ENCODE measurements around the gene INHA.

INHA gene

DNA sequence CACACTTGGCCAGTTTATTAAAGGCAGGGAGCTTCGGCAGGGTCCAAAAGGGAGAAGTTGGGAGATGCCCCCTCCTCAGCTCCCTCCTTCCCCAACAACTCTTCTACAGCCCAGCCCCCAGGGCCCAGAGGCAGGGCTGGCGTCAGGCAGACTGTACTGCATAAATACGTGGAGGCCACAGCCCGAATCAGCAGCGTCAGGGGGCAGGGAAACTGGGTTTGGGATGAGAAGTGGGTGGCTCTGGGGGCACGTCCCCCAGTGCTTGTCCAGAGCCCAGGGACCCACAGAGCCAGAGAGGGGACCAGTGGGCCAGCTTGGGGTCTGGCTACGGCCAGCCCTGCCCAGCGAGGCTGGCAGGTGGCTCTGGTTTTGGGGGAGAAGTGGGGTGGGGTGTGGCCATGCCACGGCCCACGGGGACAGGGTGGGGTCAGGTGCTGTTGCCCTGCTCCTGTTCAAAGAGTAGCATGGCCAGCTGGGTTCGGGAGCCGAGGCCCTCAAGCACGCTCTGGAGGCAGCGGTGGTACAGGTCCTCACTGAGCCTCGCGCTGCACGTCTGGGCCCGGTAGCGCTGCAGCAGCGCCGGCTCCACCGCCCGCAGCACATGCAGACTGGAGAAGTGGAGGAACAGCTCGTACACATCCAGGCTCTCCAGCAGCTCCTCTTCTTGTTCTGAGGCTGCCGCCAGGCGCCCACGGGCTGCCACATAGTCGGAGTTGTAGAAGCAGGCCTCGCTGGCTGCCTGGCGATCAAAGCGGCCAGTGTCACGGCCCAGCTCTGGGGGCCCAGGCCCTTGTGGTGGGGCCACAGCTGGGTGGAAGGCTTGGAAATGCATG, 32.9 kb upstream of the INHA start:
- Histone ChIP-seq H3K4me1 (ENCODE audit: low read length) (0 out of 2 replicates have a peak, but pooled peaks cover 1% of the 10 kb centered on the region), H3K9ac (ENCODE audit: low read length) (no peak overlapping the region), H3K27me3 (replicated peaks; ENCODE audit: insufficient read depth, low read length) (no peaks in the 10 kb centered on the region; the same call in 1 of the 2 replicates), H2AFZ (ENCODE audit: low read length) (no peak overlapping the region), H3K36me3 (replicated peaks; ENCODE audit: insufficient read depth, low read length) (no peaks in the 10 kb centered on the region), H3F3A (ENCODE audit: insufficient read depth, low read length) (peaks cover 9% of the 10 kb centered on the region), H3K4me2 (ENCODE audit: low read depth, low read length) (no peak overlapping the region), H4K20me1 (ENCODE audit: insufficient read depth, low read length) (no peaks in the 10 kb centered on the region), H3K9me2 (replicated peaks; ENCODE audit: insufficient read depth, low read length) (no peaks in the 10 kb centered on the region), H3K27ac (ENCODE audit: low read length) (no peak overlapping the region), H3K4me3 (ENCODE audit: low read length) (no peak overlapping the region), H3K9me3 (replicated peaks; ENCODE audit: insufficient read depth, low read length) (no peaks in the 10 kb centered on the region), H3K79me2 (ENCODE audit: low read length) (peaks cover 11% of the 10 kb centered on the region)
- DNase-seq, result no peak
- no peak for TF ChIP-seq EZH2phosphoT487 (IDR thresholded peaks at IDR 0.05; ENCODE audit: low read length)
- TF ChIP-seq, protein P1, sequence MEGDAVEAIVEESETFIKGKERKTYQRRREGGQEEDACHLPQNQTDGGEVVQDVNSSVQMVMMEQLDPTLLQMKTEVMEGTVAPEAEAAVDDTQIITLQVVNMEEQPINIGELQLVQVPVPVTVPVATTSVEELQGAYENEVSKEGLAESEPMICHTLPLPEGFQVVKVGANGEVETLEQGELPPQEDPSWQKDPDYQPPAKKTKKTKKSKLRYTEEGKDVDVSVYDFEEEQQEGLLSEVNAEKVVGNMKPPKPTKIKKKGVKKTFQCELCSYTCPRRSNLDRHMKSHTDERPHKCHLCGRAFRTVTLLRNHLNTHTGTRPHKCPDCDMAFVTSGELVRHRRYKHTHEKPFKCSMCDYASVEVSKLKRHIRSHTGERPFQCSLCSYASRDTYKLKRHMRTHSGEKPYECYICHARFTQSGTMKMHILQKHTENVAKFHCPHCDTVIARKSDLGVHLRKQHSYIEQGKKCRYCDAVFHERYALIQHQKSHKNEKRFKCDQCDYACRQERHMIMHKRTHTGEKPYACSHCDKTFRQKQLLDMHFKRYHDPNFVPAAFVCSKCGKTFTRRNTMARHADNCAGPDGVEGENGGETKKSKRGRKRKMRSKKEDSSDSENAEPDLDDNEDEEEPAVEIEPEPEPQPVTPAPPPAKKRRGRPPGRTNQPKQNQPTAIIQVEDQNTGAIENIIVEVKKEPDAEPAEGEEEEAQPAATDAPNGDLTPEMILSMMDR (IDR thresholded peaks at IDR 0.05; ENCODE audit: low read length), result no peak
- TF ChIP-seq EZH2 (optimal IDR thresholded peaks at IDR 0.05; ENCODE audit: low read depth, low read length), result no peak

GRCh38 chr2:219539926-219540678, 32.0 kb upstream of the INHA start:
- Histone ChIP-seq H3F3A (ENCODE audit: insufficient read depth, low read length) (peaks cover 9% of the 10 kb centered on the region), H3K27me3 (replicated peaks; ENCODE audit: insufficient read depth, low read length) (no peaks in the 10 kb centered on the region; the same call in 1 of the 2 replicates)

GRCh38 chr2:219540784-219541504, 31.2 kb upstream of the INHA start:
- TF ChIP-seq, protein P1 (IDR thresholded peaks at IDR 0.05; ENCODE audit: low read length), result no peak
- TF ChIP-seq EZH2 (optimal IDR thresholded peaks at IDR 0.05; ENCODE audit: low read depth, low read length), result no peak
- no peak for TF ChIP-seq EZH2phosphoT487 (IDR thresholded peaks at IDR 0.05; ENCODE audit: low read length)
- Histone ChIP-seq H3K27ac (ENCODE audit: low read length) (no peak overlapping the region), H3K4me3 (ENCODE audit: low read length) (0 out of 2 replicates have a peak overlapping the region, but pooled peaks have one; percentile 84), H2AFZ (ENCODE audit: low read length) (no peak overlapping the region), H3K36me3 (replicated peaks; ENCODE audit: insufficient read depth, low read length) (no peaks in the 10 kb centered on the region), H3K9me2 (replicated peaks; ENCODE audit: insufficient read depth, low read length) (no peaks in the 10 kb centered on the region), H3F3A (ENCODE audit: insufficient read depth, low read length) (peaks cover 9% of the 10 kb centered on the region), H3K9me3 (replicated peaks; ENCODE audit: insufficient read depth, low read length) (no peaks in the 10 kb centered on the region), H3K4me1 (ENCODE audit: low read length) (0 out of 2 replicates have a peak, but pooled peaks cover 4% of the 10 kb centered on the region), H4K20me1 (ENCODE audit: insufficient read depth, low read length) (no peaks in the 10 kb centered on the region), H3K4me2 (ENCODE audit: low read depth, low read length) (peak overlapping the region; percentile 79; the same call in 1 of the 2 replicates), H3K27me3 (replicated peaks; ENCODE audit: insufficient read depth, low read length) (no peaks in the 10 kb centered on the region; the same call in 1 of the 2 replicates), H3K9ac (ENCODE audit: low read length) (no peak overlapping the region), H3K79me2 (ENCODE audit: low read length) (peaks cover 11% of the 10 kb centered on the region)
- DNase-seq, result no peak

More at GRCh38 chr2:219539926-219540678, 32.0 kb upstream of the INHA start:
- Histone ChIP-seq H3K4me3 (ENCODE audit: low read length) (no peak overlapping the region), H3K9me2 (replicated peaks; ENCODE audit: insufficient read depth, low read length) (no peaks in the 10 kb centered on the region), H3K79me2 (ENCODE audit: low read length) (peaks cover 11% of the 10 kb centered on the region), H3K9ac (ENCODE audit: low read length) (no peak overlapping the region), H3K27ac (ENCODE audit: low read length) (no peak overlapping the region), H3K4me1 (ENCODE audit: low read length) (0 out of 2 replicates have a peak, but pooled peaks cover 4% of the 10 kb centered on the region), H3K9me3 (replicated peaks; ENCODE audit: insufficient read depth, low read length) (no peaks in the 10 kb centered on the region), H2AFZ (ENCODE audit: low read length) (no peak overlapping the region), H3K36me3 (replicated peaks; ENCODE audit: insufficient read depth, low read length) (no peaks in the 10 kb centered on the region), H3K4me2 (ENCODE audit: low read depth, low read length) (no peak overlapping the region), H4K20me1 (ENCODE audit: insufficient read depth, low read length) (no peaks in the 10 kb centered on the region)
- DNase-seq, result no peak
- TF ChIP-seq EZH2 (optimal IDR thresholded peaks at IDR 0.05; ENCODE audit: low read depth, low read length) (no peak), EZH2phosphoT487 (IDR thresholded peaks at IDR 0.05; ENCODE audit: low read length) (no peak)
- TF ChIP-seq, protein P1 (IDR thresholded peaks at IDR 0.05; ENCODE audit: low read length), result no peak
